Bronchial epithelial cell (primary cell): ENCODE data around the gene ADAD2. TPM values are rescaled to one million over a fixed set of nuclear protein-coding genes. Genes with fewer than 3 reads are reported as not detected.
A peak's percentile ranks its signal among the peaks of the same experiment; 100 is the strongest.
"Not testable (repeated sequence)": the region's sequence is repeated elsewhere in the genome, so short reads cannot be mapped to it uniquely, and the experiment has no call there.

ENCODE experiments used
- DNase-seq: peaks from one replicate; pipeline ENCODE4 v3.0.0-alpha.2; 2010; ENCODE audit warnings: low read depth
- FAIRE-seq: peaks from 2 replicates; lab custom pipeline; 2011; peaks lifted over from hg19 to GRCh38; lab: Jason Lieb, UNC
- H3K27me3 ChIP-seq: 2 replicates; pipeline ENCODE4 v1.5.1; 2011; ENCODE audit warnings: low read length; ENCODE audit not compliant: control insufficient read depth, insufficient read depth
- H3K36me3 ChIP-seq: 2 replicates; pipeline ENCODE4 v1.5.1; 2011; ENCODE audit warnings: low read length; ENCODE audit not compliant: control insufficient read depth, insufficient read depth
- H3K4me3 ChIP-seq: 2 replicates; pipeline ENCODE4 v1.5.1; 2011; ENCODE audit warnings: mild to moderate bottlenecking, low read depth, low read length, control low read depth
- total RNA-seq: library from RNA; depleted of rRNA; stranded (reverse); fragments of >200 nt; gene quantifications from 2 replicates; pipeline ENCODE4 v1.2.1, GENCODE V29; 2014
- TF ChIP-seq, protein P1 (sequence below): IDR thresholded peaks from 2 replicates; pipeline ENCODE4 v1.5.1; 2011; ENCODE audit warnings: mild to moderate bottlenecking, moderate library complexity, low read length, control low read depth, inconsistent platforms; ENCODE audit not compliant: insufficient read depth, severe bottlenecking

Gene ADAD2
- total RNA-seq, 1 donor from 2014 or later = not detected

DNA sequence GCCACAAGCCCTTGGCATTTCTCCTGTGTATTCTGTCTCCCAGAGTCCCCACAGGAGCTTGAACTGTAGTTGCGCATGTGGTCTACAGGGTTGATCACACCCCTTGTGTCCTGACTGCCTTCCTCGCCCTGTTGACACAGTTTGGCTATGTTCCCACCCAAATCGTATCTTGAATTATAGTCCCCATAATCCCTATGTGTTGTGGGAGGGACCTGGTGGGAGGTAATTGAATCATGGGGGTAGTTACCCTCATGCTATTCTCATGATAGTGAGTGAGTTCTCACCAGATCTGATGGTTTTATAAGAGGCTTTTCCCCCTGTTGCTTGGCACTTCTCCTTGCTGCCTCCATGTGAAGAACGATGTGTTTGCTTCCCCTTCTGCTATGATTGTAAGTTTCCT lies 21.2 kb downstream of the ADAD2 start:
- Histone ChIP-seq H3K4me3 (no peak overlapping the region), H3K36me3 (no peaks in the 10 kb centered on the region), H3K27me3 (no peaks in the 10 kb centered on the region)
- DNase-seq (no peak), FAIRE-seq (no peak)
- TF ChIP-seq, protein P1, sequence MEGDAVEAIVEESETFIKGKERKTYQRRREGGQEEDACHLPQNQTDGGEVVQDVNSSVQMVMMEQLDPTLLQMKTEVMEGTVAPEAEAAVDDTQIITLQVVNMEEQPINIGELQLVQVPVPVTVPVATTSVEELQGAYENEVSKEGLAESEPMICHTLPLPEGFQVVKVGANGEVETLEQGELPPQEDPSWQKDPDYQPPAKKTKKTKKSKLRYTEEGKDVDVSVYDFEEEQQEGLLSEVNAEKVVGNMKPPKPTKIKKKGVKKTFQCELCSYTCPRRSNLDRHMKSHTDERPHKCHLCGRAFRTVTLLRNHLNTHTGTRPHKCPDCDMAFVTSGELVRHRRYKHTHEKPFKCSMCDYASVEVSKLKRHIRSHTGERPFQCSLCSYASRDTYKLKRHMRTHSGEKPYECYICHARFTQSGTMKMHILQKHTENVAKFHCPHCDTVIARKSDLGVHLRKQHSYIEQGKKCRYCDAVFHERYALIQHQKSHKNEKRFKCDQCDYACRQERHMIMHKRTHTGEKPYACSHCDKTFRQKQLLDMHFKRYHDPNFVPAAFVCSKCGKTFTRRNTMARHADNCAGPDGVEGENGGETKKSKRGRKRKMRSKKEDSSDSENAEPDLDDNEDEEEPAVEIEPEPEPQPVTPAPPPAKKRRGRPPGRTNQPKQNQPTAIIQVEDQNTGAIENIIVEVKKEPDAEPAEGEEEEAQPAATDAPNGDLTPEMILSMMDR = no peak

DNA sequence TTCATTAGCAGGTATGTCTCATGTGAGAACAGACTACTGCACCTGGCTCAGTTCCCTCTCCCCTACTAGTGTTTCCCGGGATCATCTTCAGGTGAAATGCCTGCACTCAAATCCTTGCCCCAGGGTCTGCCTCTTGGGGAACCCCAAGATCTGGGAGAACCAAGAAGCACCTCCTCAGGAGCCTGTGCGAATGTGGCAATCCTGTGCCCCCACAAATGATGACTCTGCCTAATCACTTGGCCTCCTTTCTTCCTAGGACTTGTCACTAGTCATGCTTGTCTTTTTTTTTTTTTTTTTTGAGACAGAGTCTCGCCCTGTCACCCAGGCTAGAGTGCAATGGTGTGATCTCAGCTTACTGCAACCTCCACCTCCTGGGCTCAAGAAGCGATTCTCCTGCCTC lies 21.7 kb downstream of the ADAD2 start:
- Histone ChIP-seq H3K27me3 (no peaks in the 10 kb centered on the region), H3K4me3 (no peak overlapping the region), H3K36me3 (no peaks in the 10 kb centered on the region)
- TF ChIP-seq, protein P1 = no peak
- no peak for DNase-seq
- no peak for FAIRE-seq

DNA sequence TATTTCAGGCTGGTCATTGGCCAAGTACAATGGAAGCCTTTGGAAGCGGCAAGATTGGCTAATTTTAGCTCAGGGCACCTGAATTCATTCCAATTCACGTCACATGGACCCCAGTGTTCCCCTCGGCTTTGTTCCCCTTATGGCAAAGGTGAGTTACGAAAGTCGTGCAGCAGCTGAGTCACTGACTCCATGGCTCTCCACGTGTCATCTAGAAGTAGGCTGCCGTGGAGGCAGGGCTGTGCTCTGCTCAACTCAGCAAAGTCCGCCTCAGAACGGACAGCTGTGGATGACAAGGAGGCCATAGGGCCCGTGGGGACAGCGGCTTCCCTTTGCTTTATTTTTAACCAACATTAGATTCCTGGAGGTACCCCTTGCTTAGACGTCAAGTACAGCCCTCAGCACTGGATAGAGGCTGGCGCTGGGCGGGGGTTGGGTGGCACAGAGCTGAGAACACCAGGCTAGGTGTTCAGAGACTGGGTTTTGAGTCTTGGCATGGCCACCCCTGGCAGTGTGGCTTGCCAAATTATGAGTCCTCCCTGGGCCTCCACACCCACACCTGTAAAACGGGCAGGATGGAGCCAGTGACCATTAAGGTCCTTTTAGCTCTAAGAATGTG lies 23.6 kb downstream of the ADAD2 start:
- no peak overlapping the region for H3K4me3 ChIP-seq
- TF ChIP-seq, protein P1 = no peak
- no peaks in the 10 kb centered on the region for H3K36me3 ChIP-seq
- FAIRE-seq (no peak), DNase-seq (no peak)
- H3K27me3 ChIP-seq = no peaks in the 10 kb centered on the region

DNA sequence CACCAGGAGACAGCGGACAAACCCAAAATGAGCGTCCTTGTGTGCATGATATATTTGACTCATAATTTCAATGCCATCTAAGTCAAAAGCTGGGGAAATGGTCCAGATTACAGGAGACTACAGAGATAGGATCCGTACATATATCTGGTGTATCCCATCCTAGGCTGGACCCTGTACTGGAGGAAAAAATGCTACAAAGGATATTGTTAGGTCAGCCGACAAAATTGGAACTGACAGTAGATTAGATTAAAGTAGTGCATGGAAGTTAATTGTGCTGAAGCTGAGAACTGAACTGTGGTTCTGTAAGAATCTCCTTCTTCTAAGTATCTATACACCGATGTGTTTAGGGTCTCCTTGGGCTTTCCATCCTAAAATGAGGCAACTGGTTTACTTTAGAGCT lies 24.6 kb downstream of the ADAD2 start:
- Histone ChIP-seq H3K4me3 (no peak overlapping the region), H3K27me3 (no peaks in the 10 kb centered on the region), H3K36me3 (no peaks in the 10 kb centered on the region)
- TF ChIP-seq, protein P1 = no peak
- FAIRE-seq (no peak), DNase-seq (no peak)

DNA sequence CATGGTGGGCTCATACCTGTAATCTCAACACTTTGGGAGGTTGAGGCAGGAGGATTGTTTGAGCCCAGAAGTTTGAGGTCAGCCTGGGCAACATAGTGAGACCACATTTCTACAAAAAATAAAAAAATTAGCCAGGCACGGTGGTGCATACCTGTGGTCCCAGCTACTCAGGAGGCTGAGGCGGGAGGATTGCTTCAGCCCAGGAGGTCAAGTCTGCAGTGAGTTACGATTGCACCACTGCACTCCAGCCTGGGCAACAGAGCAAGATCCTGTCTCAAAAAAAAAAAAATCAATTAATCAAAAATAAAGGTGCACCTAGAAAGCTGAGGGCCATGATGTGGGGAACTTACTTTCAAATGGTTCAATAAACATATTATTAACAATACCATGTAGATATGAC lies 25.2 kb downstream of the ADAD2 start:
- H3K4me3 ChIP-seq, H3K36me3 ChIP-seq, FAIRE-seq, DNase-seq, H3K27me3 ChIP-seq: not testable (repeated sequence)

DNA sequence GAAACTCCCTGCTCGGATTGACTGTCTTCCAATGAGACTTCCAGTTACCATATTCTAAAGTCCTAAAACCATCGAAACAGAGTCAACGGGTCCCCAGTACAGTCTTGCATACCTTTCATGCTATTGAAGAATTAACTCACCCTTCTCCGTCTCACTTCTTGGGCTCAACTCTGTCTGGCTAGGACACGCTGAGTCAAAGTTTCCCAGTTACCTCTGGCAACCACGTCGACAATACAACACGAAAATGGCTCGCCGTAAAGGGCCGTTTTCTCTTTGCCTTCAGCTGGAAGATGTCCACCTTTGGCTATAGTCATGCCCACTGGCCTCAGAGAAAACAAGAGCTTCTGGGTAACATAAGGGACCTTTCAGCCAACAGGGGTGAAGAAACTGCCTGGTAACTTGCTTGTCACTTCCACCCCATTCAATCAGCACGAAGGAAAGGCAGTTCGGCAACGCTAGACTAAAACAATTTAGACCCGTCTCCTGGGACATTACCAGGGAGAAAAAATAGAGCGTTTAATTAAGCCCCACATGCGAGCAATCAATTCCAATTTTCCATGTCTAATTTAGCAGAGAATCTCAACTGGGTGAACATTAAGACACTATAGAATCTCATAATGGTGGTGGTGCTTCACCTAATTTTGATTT lies 27.3 kb downstream of the ADAD2 start:
- no peaks in the 10 kb centered on the region for H3K27me3 ChIP-seq
- TF ChIP-seq, protein P1 = no peak
- DNase-seq = no peak
- no peak overlapping the region for H3K4me3 ChIP-seq
- FAIRE-seq = peak; percentile 40
- no peaks in the 10 kb centered on the region for H3K36me3 ChIP-seq
